DND-41 (cell line): ENCODE measurements around the gene TREX2.

Source experiments
- ATAC-seq: fragments of 200-7000 bp; cut with Tn5 transposase; 3 replicates; pipeline ENCODE4 v1.9.1; 2021; ENCODE audit warnings: low read depth; ENCODE audit not compliant: insufficient read depth
- DNase-seq: peaks from one replicate; pipeline ENCODE4 v3.0.0-alpha.2; 2020
- H2AFZ ChIP-seq: 2 replicates; pipeline ENCODE4 v1.6.0; 2012; ENCODE audit warnings: low read depth, low read length
- H3K27ac ChIP-seq: 2 replicates; pipeline ENCODE4 v1.5.1; 2012; ENCODE audit warnings: low read length, inconsistent platforms
- H3K27me3 ChIP-seq: fragments of 200-600 bp; sonication (generic); 2 replicates; pipeline ENCODE4 v1.6.0; 2012; ENCODE audit warnings: low read length, mild to moderate bottlenecking, inconsistent platforms; ENCODE audit not compliant: insufficient read depth, poor library complexity
- H3K36me3 ChIP-seq: 2 replicates; pipeline ENCODE4 v1.5.1; 2012; ENCODE audit warnings: low read length, inconsistent platforms; ENCODE audit not compliant: insufficient read depth
- H3K4me1 ChIP-seq: 2 replicates; pipeline ENCODE4 v1.5.1; 2012; ENCODE audit warnings: mild to moderate bottlenecking, low read length; ENCODE audit not compliant: insufficient read depth
- H3K4me2 ChIP-seq: 2 replicates; pipeline ENCODE4 v1.6.0; 2012; ENCODE audit warnings: mild to moderate bottlenecking, moderate library complexity, low read length, inconsistent platforms; ENCODE audit not compliant: insufficient read depth
- H3K4me3 ChIP-seq, 2 experiments: fragments of 200-600 bp in 1 of 2; shearing (Covaris generic) in 1 of 2; 2 replicates each; pipeline ENCODE4 v1.5.1; 2012 to 2016; ENCODE audit warnings: inconsistent platforms in 2 of 2, low read length in 2 of 2, mild to moderate bottlenecking in 2 of 2, low read depth in 1 of 2, moderate library complexity in 1 of 2
- H3K79me2 ChIP-seq: 2 replicates; pipeline ENCODE4 v1.6.0; 2012; ENCODE audit warnings: low read length, inconsistent platforms; ENCODE audit not compliant: insufficient read depth
- H3K9ac ChIP-seq: 2 replicates; pipeline ENCODE4 v1.6.0; 2012; ENCODE audit warnings: low read depth, mild to moderate bottlenecking, inconsistent platforms, low read length, moderate library complexity
- H3K9me3 ChIP-seq: 2 replicates; pipeline ENCODE4 v1.5.1; 2012; ENCODE audit warnings: low read length, moderate library complexity, mild to moderate bottlenecking, inconsistent platforms; ENCODE audit not compliant: insufficient read depth, severe bottlenecking
- H4K20me1 ChIP-seq: 2 replicates; pipeline ENCODE4 v1.6.0; 2012; ENCODE audit warnings: low read length; ENCODE audit not compliant: insufficient read depth
- EZH2 ChIP-seq: IDR thresholded peaks from 3 replicates; pipeline ENCODE4 v1.6.1; 2012; ENCODE audit warnings: borderline replicate concordance, low read depth, mild to moderate bottlenecking, moderate library complexity, low read length, inconsistent platforms; ENCODE audit not compliant: severe bottlenecking
- TF ChIP-seq, protein P1 (sequence below): IDR thresholded peaks from 2 replicates; pipeline ENCODE4 v1.5.1; 2012; ENCODE audit warnings: borderline replicate concordance, low read length, moderate library complexity, mild to moderate bottlenecking; ENCODE audit not compliant: poor library complexity, severe bottlenecking; ENCODE audit errors: extremely low read depth

TREX2 gene

DNA sequence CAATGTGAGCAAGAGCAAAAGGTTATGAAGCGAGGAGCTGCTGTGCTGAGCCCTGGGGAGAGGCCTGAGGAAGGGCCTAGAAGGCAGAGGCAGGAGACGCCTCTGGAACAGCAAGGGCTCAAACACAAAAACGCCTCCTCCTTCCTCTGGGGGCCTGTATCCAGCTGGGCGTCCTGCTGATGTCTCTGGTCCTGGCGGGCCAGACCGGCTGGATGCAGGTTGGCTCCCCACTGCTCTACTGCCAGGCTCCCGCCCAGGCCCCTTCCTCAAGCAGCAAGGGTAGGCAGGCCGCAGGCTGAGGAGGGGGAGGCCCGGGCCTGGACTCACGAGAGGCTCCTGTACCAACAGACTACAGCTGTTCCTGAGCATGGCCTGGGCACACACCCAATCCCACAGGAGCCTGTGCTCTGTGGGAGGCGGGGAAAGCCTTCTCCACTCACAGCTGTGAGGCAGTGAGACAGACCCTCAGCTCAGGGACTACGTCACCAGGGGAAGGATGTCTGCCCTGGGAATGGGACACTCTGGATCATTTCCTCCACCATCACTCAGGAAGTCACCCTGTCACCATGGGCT is 22.2 kb upstream of the TREX2 start:
- peak overlapping the region; percentile 92; the same call in 1 of the 2 replicates for H3K4me2 ChIP-seq
- H3K9me3 ChIP-seq, result no peaks in the 10 kb centered on the region
- H3K79me2 ChIP-seq, result peaks cover 33% of the 10 kb centered on the region
- peaks cover 20% of the 10 kb centered on the region for H3K4me1 ChIP-seq
- ATAC-seq (no peak), DNase-seq (no peak)
- no peak overlapping the region for H3K27ac ChIP-seq
- peaks cover 27% of the 10 kb centered on the region for H3K36me3 ChIP-seq
- no peak overlapping the region for H2AFZ ChIP-seq
- peaks cover 31% of the 10 kb centered on the region for H4K20me1 ChIP-seq
- TF ChIP-seq, protein P1, sequence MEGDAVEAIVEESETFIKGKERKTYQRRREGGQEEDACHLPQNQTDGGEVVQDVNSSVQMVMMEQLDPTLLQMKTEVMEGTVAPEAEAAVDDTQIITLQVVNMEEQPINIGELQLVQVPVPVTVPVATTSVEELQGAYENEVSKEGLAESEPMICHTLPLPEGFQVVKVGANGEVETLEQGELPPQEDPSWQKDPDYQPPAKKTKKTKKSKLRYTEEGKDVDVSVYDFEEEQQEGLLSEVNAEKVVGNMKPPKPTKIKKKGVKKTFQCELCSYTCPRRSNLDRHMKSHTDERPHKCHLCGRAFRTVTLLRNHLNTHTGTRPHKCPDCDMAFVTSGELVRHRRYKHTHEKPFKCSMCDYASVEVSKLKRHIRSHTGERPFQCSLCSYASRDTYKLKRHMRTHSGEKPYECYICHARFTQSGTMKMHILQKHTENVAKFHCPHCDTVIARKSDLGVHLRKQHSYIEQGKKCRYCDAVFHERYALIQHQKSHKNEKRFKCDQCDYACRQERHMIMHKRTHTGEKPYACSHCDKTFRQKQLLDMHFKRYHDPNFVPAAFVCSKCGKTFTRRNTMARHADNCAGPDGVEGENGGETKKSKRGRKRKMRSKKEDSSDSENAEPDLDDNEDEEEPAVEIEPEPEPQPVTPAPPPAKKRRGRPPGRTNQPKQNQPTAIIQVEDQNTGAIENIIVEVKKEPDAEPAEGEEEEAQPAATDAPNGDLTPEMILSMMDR, result no peak
- TF ChIP-seq EZH2, result no peak
- no peaks in the 10 kb centered on the region for H3K27me3 ChIP-seq
- H3K9ac ChIP-seq, result no peak overlapping the region
- no peak overlapping the region for H3K4me3 ChIP-seq

DNA sequence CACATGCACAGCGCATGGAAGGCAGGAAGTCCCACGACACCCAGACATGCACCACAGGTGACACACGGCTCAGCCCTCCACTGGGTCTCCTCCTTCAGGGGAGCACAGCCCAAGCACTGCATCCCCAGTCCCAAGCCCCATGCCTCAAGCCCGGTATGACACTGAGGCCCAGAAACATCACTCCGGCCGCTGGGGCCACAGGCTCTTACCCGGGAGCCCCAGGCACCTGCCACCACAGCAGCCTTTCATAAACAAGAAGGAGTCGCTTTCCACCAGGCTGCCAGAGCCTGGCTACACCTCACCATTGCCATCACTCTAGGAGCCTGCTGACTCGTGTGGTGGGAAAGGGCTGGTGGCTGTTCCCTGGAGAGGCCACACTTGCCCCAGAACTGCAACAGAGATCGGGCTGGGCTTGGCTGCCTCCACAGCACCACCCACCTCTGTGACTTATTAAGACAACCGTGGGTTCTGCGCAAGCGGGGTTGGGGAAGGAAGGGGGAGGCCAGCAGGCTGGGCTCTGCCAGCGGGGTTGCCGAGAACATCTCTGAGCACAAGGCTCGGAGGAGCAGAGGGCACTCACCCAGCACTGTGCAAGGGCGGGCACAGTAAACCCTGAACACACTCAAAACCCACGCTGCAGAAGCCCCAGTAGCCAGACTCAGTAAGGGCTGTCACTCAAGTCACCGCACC is 20.0 kb upstream of the TREX2 start:
- no peak for TF ChIP-seq EZH2
- TF ChIP-seq, protein P1, result no peak
- peaks cover 33% of the 10 kb centered on the region for H3K79me2 ChIP-seq
- no peaks in the 10 kb centered on the region for H3K27me3 ChIP-seq
- H3K4me1 ChIP-seq, result peaks cover 16% of the 10 kb centered on the region
- H2AFZ ChIP-seq, result no peak overlapping the region
- H3K4me2 ChIP-seq, result no peak overlapping the region
- H3K9ac ChIP-seq, result no peak overlapping the region
- H3K9me3 ChIP-seq, result no peaks in the 10 kb centered on the region
- ATAC-seq (no peak), DNase-seq (no peak)
- no peak overlapping the region for H3K4me3 ChIP-seq
- peaks cover 39% of the 10 kb centered on the region for H3K36me3 ChIP-seq
- H4K20me1 ChIP-seq, result peaks cover 34% of the 10 kb centered on the region
- no peak overlapping the region for H3K27ac ChIP-seq

DNA sequence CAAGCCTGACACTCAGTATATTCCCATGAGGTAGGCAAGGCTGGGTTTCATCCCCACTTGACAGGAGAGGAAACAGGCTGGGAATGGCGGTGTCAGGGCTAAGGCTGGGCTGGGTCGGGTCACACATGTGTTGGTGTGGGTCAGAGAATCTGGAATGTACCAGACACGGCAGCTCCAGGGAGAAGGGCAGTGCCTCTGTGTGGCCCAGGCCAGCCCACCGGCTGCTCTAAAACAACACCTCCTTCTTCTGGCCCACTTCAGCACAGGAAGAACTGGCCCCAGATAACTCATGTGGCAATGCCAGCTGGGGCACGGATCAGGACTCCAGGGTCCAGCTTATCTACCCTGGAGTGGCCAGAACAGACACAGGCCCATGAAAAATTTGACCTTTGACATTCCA is 18.3 kb upstream of the TREX2 start:
- no peaks in the 10 kb centered on the region for H3K27me3 ChIP-seq
- ATAC-seq, result no peak
- no peaks in the 10 kb centered on the region for H3K9me3 ChIP-seq
- TF ChIP-seq EZH2, result no peak
- TF ChIP-seq, protein P1, result no peak
- H3K9ac ChIP-seq, result no peak overlapping the region
- DNase-seq, result no peak
- no peak overlapping the region for H2AFZ ChIP-seq
- H3K4me1 ChIP-seq, result peaks cover 8% of the 10 kb centered on the region
- H3K27ac ChIP-seq, result no peak overlapping the region
- peaks cover 28% of the 10 kb centered on the region for H4K20me1 ChIP-seq
- H3K4me3 ChIP-seq, result no peak overlapping the region
- peaks cover 52% of the 10 kb centered on the region for H3K36me3 ChIP-seq
- peaks cover 21% of the 10 kb centered on the region for H3K79me2 ChIP-seq
- H3K4me2 ChIP-seq, result no peak overlapping the region
